ENCODE data around the gene CPED1. TPM values are rescaled to one million over a fixed set of nuclear protein-coding genes. Genes with fewer than 3 reads are reported as not detected.
A peak's percentile ranks its signal among the peaks of the same experiment; 100 is the strongest.

The CPED1 gene
- total RNA-seq, 1 donor from 2014 or later, result 0.26 TPM

DNA sequence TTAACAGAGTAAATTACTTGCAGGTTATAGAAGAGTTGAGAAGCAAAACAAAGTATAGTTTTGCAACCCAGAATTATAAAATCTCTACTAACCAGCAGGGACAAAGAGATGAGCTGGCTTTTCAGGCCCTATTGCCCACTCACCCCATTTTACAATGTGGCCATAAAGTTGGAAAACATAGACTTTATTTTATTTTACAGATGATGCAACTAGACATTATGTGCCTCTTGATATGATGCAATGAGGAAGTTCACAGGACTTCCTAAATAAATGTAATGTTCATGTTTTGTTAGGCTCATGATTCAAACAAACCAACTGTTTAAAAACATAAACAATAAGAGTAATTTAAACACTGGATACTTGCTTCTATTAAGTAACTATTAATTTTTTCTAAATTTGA, 199.2 kb downstream of the CPED1 start:
- no peak for FAIRE-seq
- TF ChIP-seq, protein P1, sequence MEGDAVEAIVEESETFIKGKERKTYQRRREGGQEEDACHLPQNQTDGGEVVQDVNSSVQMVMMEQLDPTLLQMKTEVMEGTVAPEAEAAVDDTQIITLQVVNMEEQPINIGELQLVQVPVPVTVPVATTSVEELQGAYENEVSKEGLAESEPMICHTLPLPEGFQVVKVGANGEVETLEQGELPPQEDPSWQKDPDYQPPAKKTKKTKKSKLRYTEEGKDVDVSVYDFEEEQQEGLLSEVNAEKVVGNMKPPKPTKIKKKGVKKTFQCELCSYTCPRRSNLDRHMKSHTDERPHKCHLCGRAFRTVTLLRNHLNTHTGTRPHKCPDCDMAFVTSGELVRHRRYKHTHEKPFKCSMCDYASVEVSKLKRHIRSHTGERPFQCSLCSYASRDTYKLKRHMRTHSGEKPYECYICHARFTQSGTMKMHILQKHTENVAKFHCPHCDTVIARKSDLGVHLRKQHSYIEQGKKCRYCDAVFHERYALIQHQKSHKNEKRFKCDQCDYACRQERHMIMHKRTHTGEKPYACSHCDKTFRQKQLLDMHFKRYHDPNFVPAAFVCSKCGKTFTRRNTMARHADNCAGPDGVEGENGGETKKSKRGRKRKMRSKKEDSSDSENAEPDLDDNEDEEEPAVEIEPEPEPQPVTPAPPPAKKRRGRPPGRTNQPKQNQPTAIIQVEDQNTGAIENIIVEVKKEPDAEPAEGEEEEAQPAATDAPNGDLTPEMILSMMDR (IDR thresholded peaks at IDR 0.05; ENCODE audit: insufficient read depth, low read length, severe bottlenecking), result no peak

DNA sequence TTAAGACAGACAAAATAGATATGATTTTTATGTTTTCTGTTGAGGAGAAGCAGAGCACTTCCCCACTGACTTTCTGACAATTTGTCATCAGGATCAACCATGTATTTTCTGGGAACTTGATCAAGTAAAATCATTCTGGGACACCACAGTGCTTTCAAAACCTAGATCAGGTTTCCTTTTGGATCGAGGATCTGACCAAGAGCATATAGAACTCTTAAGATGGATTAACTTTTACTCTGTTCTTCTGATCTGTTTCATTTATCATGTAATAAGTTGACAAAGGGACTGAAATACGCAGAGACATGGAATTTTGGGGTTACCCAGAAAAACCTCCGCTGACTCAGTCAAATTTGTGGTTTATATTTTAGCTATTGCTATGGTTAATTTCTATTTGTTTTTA, 204.3 kb downstream of the CPED1 start:
- TF ChIP-seq, protein P1 (IDR thresholded peaks at IDR 0.05; ENCODE audit: insufficient read depth, low read length, severe bottlenecking), result no peak
- Histone ChIP-seq H3K4me3 (ENCODE audit: low read depth, low read length) (no peak overlapping the region), H3K27me3 (ENCODE audit: control insufficient read depth, insufficient read depth, low read length) (peaks cover 2% of the 10 kb centered on the region), H3K36me3 (ENCODE audit: control insufficient read depth, insufficient read depth, low read length) (no peaks in the 10 kb centered on the region)
- DNase-seq (ENCODE audit: low read depth) (no peak), FAIRE-seq (no peak)

More for the DNA sequence above, 199.2 kb downstream of the CPED1 start:
- Histone ChIP-seq H3K36me3 (ENCODE audit: control insufficient read depth, insufficient read depth, low read length) (no peaks in the 10 kb centered on the region), H3K27me3 (ENCODE audit: control insufficient read depth, insufficient read depth, low read length) (peaks cover 2% of the 10 kb centered on the region), H3K4me3 (ENCODE audit: low read depth, low read length) (no peak overlapping the region)
- peak; percentile 21 for DNase-seq (ENCODE audit: low read depth)

DNA sequence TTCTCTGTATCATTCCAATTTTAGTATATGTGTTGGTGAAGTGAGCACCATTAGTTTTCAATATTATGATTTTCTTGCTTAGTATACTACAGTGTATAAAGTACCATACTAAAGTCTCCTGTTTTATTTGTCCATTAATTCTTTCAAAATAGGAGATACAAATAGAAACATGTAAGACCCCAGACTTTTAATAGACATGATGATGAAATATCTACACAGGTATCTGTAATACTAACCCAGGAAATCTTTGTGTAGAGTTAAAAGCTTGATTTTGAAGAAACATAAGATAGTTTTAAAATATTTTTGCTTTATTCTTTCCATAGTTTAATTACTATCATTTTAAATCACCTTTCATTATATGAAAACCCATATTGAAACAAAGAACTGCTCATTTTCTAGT, 206.5 kb downstream of the CPED1 start:
- Histone ChIP-seq H3K27me3 (ENCODE audit: control insufficient read depth, insufficient read depth, low read length) (no peaks in the 10 kb centered on the region), H3K4me3 (ENCODE audit: low read depth, low read length) (no peak overlapping the region), H3K36me3 (ENCODE audit: control insufficient read depth, insufficient read depth, low read length) (no peaks in the 10 kb centered on the region)
- no peak for FAIRE-seq
- TF ChIP-seq, protein P1 (IDR thresholded peaks at IDR 0.05; ENCODE audit: insufficient read depth, low read length, severe bottlenecking), result no peak
- DNase-seq (ENCODE audit: low read depth), result no peak

DNA sequence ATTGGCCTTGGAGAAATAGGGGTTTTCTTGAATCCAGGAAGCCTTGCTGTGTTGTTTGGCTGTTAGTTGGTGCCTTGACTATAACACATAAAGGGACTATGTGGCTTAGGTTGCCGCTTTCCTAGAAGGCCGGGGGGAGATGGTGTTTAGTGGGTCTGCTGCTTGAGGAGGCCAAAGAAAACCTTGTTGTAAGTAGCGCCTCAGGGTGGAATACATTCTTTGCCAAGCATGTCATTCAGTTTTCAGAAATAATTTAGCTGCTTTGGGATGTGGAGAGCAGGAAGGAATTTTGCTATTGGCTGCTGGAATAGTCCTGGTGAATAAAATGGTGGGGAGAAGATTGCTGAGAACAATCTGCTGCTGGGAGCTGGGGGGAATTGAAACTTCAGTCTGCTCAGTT, 207.4 kb downstream of the CPED1 start:
- DNase-seq (ENCODE audit: low read depth) (no peak), FAIRE-seq (no peak)
- Histone ChIP-seq H3K36me3 (ENCODE audit: control insufficient read depth, insufficient read depth, low read length) (no peaks in the 10 kb centered on the region), H3K27me3 (ENCODE audit: control insufficient read depth, insufficient read depth, low read length) (no peaks in the 10 kb centered on the region), H3K4me3 (ENCODE audit: low read depth, low read length) (no peak overlapping the region)
- TF ChIP-seq, protein P1 (IDR thresholded peaks at IDR 0.05; ENCODE audit: insufficient read depth, low read length, severe bottlenecking), result no peak

DNA sequence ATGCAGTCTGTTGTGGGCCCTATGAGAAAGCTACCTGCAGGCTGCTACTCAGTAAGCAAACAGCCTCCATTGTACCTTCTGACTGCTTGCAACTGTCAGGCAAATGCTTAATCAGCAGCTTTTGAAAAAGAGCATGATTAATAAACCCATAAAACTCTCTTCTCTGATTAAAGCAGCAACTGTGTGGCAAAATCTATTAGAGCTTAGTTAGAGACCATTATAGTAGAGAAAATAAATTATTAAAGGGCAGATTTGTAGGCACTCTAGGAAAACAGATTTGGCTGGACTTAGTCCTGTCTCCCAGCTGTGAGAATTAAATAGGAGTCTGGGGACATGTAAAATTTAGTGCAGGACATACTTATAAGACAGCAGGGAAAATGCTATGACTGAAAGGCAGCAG, 207.8 kb downstream of the CPED1 start:
- H3K4me3 ChIP-seq (ENCODE audit: low read depth, low read length), result no peak overlapping the region
- DNase-seq (ENCODE audit: low read depth), result no peak
- no peaks in the 10 kb centered on the region for H3K36me3 ChIP-seq (ENCODE audit: control insufficient read depth, insufficient read depth, low read length)
- H3K27me3 ChIP-seq (ENCODE audit: control insufficient read depth, insufficient read depth, low read length), result no peaks in the 10 kb centered on the region
- FAIRE-seq, result no peak
- TF ChIP-seq, protein P1 (IDR thresholded peaks at IDR 0.05; ENCODE audit: insufficient read depth, low read length, severe bottlenecking), result no peak

DNA sequence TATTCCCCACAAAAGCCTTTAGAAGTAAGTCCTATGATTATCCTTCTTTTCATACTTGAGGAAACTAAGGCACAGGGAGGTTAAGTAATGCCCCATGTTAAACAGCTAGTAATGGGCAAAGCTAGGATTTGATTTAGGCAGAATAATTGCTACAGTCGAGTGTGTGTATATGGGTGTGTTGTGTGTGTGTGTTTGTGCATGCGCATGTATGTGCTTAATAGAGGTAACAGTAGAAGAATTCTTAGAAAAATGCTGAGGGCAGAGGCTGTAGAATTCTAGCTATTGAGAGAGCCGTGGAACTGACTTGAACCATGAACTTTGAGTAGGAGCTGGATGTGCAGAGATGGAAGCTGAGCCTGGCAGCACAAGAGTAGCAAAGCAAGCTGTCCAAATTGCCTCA, 208.9 kb downstream of the CPED1 start:
- Histone ChIP-seq H3K36me3 (ENCODE audit: control insufficient read depth, insufficient read depth, low read length) (no peaks in the 10 kb centered on the region), H3K4me3 (ENCODE audit: low read depth, low read length) (no peak overlapping the region), H3K27me3 (ENCODE audit: control insufficient read depth, insufficient read depth, low read length) (no peaks in the 10 kb centered on the region)
- no peak for DNase-seq (ENCODE audit: low read depth)
- no peak for FAIRE-seq
- TF ChIP-seq, protein P1 (IDR thresholded peaks at IDR 0.05; ENCODE audit: insufficient read depth, low read length, severe bottlenecking), result no peak
